HEK293 (cell line): ENCODE results near the gene FILIP1L.

ENCODE experiments used
- CTCF ChIP-seq: fragments of 450-650 bp; formaldehyde crosslinking; IDR thresholded peaks from 2 replicates; pipeline ENCODE4 v1.5.1; 2016; ENCODE audit warnings: missing biosample characterization, missing genetic modification characterization
- TCF7L2 ChIP-seq: IDR thresholded peaks from 2 replicates; pipeline ENCODE4 v1.6.1; 2011; ENCODE audit warnings: low read depth, mild to moderate bottlenecking, inconsistent platforms, low read length, moderate library complexity, borderline replicate concordance
- ZNF138 ChIP-seq: fragments of 450-650 bp; formaldehyde crosslinking; IDR thresholded peaks from 2 replicates; pipeline ENCODE4 v1.5.1; 2016; ENCODE audit warnings: missing biosample characterization, missing genetic modification characterization, borderline replicate concordance
- ZNF311 ChIP-seq: fragments of 450-650 bp; formaldehyde crosslinking; IDR thresholded peaks from 2 replicates; pipeline ENCODE4 v1.5.1; 2017; ENCODE audit warnings: missing biosample characterization, missing genetic modification characterization, borderline replicate concordance
- ZNF529 ChIP-seq: fragments of 450-650 bp; formaldehyde crosslinking; IDR thresholded peaks from 2 replicates; pipeline ENCODE4 v1.5.1; 2017; ENCODE audit warnings: missing genetic modification characterization, missing biosample characterization; ENCODE audit not compliant: insufficient replicate concordance

- TF ChIP-seq ZNF529 (tag by site-specific recombination) (no peak), ZNF311 (tag by site-specific recombination) (no peak), CTCF (no peak), ZNF138 (tag by site-specific recombination) (no peak), TCF7L2 (no peak)
These were observed 154.0 kb downstream of the FILIP1L start for GRCh38 chr3:99960123-99960878.
